ENCODE measurements around the gene CWF19L2.

DNA sequence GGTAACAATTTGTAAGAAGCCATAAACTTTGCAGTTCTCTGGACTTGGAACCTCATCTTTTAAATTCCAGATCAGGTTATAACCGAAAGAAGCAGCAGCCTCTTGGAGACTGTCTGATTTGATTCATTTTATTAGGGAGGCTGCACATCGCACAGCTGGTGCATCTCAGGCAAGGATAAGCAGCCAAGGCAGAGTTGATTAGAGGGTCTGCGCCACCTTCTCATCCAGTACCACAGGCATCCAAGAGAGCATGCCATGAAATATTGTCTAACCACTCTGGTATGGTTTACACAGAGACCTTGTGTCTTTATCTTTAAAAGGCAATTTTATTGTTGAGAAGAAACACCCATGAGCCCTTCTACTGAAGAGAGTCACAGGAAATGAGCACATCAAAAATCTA is 16.2 kb upstream of the CWF19L2 start:
- TF ChIP-seq, protein P1, sequence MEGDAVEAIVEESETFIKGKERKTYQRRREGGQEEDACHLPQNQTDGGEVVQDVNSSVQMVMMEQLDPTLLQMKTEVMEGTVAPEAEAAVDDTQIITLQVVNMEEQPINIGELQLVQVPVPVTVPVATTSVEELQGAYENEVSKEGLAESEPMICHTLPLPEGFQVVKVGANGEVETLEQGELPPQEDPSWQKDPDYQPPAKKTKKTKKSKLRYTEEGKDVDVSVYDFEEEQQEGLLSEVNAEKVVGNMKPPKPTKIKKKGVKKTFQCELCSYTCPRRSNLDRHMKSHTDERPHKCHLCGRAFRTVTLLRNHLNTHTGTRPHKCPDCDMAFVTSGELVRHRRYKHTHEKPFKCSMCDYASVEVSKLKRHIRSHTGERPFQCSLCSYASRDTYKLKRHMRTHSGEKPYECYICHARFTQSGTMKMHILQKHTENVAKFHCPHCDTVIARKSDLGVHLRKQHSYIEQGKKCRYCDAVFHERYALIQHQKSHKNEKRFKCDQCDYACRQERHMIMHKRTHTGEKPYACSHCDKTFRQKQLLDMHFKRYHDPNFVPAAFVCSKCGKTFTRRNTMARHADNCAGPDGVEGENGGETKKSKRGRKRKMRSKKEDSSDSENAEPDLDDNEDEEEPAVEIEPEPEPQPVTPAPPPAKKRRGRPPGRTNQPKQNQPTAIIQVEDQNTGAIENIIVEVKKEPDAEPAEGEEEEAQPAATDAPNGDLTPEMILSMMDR (IDR thresholded peaks at IDR 0.05) = no peak
- no peak for TF ChIP-seq POLR2A (IDR thresholded peaks at IDR 0.05)
